IPS-11a (cell line): ENCODE measurements around the gene RETN.
A peak's percentile ranks its signal among the peaks of the same experiment; 100 is the strongest.

Experiments
- H3K4me3 ChIP-seq: one replicate; pipeline ENCODE4 v1.5.1; 2013; ENCODE audit warnings: low read depth, low read length, control low read depth

Gene RETN

GRCh38 chr19:7657131-7657751 lies 11.6 kb upstream of the RETN start:
- H3K4me3 ChIP-seq = no peak overlapping the region

- H3K4me3 ChIP-seq = no peak overlapping the region
These were observed 10.6 kb upstream of the RETN start for GRCh38 chr19:7658219-7658686.

DNA sequence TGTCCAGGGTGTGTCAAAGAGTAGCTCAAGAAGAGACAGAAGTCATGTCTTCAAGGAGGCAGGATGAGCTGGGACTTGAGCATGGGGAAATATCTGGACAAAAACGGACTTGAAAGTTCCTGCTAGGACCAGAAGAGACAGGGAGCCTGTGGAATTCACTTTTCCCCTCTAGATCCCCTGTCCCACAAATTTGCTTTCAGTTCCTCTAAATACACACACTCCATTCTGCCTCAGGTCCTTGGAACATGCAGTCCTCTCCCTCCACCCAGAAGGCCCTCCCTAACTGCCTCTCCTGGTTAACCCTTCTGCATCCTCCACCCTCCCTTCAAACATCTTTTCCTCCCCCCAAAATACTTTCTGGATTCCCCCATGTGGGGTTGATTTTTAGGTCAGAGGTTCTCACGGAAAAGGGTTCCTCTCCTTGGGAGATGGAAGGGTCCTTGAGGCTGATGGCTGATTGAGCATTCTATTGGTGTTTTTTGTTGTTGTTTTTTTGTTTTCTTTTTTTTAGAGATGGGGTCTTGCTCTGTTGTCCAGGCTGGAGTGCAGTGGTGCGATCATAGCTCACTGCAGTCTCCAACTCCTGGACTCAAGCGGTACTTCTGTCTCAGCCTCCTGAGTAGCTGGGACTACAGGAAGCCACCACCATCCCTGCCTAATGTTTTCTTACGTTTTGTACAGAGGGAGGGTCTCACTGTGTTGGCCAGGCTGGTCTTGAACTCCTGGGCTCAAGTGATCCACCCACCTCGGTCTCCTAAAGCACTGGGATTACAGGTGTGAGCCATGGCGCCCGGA lies 6.9 kb upstream of the RETN start:
- H3K4me3 ChIP-seq = no peak overlapping the region

- no peak overlapping the region for H3K4me3 ChIP-seq
These were observed 6.2 kb upstream of the RETN start for GRCh38 chr19:7662657-7663056.

DNA sequence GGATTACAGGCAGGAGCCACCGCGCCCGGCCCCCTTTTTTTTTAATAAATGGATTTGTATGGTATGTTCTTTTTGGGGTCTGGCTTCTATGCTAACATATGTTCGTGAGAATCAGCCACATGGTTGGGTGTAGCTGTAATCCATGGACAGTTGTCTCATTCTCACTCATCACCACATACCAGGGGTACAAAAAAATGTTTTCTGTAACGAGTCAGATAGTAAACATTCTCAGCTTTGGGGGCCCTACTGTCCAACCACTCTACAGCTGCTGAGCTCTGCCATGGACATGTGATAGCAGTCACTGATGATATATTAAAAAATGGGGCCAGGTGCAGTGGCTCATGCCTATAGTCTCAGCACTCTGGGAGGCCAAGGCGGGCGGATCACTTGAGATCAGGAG lies 5.1 kb upstream of the RETN start:
- no peak overlapping the region for H3K4me3 ChIP-seq

DNA sequence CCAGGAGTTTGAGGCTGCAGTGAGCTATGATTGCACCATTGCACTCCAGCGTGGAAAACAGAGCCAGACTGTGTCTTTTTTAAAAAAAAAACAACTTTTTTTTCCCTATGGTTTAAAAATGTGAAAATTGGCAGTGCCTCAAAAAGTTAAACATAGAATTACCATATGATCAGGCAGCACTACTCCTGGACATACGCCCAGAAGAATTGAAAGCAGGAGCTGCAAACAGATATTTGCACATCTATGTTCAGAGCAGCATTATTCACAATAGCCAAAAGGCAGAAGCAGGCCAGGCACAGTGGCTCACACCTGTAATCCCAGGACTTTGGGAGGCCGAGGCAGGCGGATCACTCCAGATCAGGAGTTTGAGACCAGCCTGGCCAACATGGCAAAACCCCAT lies 3.8 kb upstream of the RETN start:
- no peak overlapping the region for H3K4me3 ChIP-seq

DNA sequence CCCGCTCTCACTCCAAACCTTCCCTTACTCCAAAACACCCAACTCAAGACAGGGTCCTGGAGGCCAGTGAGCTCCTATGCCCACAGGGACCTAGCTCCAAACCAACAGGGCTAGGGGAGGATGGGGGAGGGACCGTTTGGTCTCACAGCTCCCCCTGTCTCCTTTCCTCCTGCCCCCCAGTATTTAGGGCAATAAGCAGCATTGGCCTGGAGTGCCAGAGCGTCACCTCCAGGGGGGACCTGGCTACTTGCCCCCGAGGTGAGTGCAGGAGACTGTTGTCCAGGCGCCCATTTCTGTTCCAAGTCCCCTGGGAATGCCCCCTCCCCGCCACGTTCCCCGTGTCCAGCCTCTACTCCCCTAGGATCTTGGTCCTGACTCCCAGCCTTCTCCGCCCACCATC lies 792 bp downstream of the RETN start:
- peak overlapping the region; percentile 17 for H3K4me3 ChIP-seq

DNA sequence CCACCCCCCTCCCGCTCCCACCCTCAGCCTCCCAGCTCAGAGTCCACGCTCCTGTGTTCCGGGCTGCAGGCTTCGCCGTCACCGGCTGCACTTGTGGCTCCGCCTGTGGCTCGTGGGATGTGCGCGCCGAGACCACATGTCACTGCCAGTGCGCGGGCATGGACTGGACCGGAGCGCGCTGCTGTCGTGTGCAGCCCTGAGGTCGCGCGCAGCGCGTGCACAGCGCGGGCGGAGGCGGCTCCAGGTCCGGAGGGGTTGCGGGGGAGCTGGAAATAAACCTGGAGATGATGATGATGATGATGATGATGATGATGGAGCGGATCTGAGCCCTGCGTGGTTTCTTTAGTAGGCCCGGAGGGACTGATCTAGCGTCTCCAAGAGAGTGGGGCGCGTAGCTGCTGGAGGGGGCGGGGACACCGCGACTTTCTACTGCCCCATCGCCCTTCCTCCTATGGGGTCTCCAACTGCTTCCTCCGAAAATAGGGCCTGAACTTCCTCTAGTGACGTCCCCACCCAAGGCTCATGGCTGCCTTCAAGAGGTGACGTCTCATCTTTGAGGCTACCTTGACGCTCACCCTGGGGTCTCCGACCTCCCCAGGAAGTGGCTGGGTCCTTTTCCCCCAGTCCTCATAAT lies 1.4 kb downstream of the RETN start:
- peak overlapping the region; percentile 51 for H3K4me3 ChIP-seq

DNA sequence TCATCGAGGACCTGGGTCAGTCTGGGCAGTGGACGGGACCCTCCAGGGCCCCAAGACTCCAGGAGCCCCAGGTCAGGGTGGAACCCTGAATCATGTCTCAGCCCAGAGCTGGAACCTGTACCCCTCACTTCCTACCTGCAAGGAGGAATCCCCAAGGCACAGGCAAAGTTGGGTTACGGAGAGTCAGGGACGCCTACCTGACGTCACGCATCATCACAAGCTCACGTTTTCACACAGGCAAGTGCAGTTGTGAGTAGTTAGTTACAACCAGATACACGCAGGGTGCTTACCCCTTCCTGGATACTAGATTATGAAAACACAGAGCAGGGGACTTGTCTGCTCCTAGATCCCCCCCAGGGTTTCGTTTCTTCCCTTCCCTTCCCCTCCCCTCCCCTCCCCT lies 1.9 kb downstream of the RETN start:
- H3K4me3 ChIP-seq = peak overlapping the region; percentile 51

DNA sequence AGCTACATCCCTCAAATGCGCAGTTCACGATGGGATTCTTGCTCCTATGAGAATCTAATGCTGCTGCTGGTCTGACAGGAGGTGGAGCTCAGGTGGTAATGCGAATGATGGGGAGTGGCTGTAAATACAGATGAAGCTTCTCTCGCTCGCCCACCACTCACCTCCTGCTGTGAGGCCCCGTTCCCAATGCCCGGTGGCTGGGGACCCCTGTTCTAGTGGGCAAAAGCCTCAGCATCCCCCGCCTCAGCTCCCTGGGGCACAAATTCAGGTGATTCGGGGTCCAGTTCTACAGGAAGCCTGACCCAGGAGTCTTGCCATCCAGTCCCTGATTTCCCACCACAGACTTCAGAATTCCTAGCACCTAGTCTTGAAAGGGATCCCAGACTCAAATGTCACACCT lies 3.7 kb downstream of the RETN start:
- no peak overlapping the region for H3K4me3 ChIP-seq

DNA sequence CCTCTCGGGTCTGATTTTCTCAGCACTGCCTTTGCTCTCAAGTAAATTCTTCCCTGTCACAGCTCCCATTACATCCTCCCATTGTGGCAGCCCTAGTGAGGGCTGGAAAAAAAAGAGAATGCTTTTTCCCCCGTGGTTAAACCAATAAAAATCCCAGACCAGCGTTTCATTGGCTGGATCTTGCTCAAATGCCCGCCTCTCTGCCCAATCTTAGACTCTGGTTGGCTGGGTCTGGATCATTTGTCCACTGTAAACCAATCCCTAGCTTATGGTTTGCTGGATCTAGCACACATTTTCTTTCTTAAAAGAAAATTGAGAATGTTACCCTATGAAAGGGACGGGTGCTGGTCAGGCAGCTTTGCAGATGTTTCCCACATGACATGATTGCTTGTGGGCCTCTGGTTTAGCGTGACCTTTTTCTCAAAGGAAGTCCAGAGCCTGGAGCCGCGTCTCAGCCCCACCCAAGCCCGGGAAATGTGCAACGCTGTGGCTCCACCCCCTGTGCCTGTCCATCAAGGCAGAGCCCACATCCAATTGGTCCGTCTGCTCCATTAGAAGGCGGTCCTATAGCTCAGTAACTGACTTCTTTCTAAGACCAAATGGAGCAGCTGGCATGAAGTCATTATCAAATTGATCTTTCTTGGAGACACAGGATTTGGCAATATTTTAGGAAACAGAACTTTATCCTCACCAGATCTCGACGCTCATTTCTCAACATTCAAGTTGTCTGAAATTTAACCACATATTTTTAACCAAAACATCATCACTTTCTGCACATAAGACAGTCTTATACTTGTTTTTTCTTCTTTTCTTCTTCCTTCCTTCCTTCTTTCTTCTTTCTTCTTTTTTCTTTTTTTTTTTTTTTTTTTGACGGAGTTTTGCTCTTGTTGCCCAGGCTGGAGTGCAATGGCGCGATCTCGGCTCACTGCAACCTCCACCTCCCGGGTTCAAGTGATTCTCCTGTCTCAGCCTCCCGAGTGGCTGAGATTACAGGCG lies 5.5 kb downstream of the RETN start:
- no peak overlapping the region for H3K4me3 ChIP-seq

- no peak overlapping the region for H3K4me3 ChIP-seq
These were observed 7.5 kb downstream of the RETN start for GRCh38 chr19:7676376-7676775.

DNA sequence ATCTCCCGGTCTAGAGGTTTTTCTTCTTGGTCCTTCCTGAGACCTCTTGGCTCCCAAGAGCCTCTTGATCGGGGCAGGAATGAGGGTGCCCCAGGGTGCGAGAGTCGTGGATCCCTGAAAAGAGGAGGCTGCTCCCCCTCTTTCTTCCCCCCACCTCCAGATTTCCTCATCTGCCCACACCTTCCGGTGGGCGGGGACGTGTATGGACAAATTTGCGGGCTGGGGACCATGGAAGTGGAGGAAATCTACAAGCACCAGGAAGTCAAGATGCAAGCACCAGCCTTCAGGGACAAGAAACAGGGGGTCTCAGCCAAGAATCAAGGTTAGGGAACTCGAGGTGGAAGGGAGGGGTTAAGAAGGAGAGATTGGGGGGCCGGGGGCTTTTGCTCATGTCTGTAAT lies 8.0 kb downstream of the RETN start, which contains the start of gene MCEMP1:
TSS of gene MCEMP1 (plus strand) at position 237 of the 400 bp plus-strand sequence. CDS start at position 268, 31 bp downstream.
- no peak within 1 kb of the TSS for H3K4me3 ChIP-seq

- no peak overlapping the region for H3K4me3 ChIP-seq
These were observed 8.9 kb downstream of the RETN start for GRCh38 chr19:7677669-7678311.

DNA sequence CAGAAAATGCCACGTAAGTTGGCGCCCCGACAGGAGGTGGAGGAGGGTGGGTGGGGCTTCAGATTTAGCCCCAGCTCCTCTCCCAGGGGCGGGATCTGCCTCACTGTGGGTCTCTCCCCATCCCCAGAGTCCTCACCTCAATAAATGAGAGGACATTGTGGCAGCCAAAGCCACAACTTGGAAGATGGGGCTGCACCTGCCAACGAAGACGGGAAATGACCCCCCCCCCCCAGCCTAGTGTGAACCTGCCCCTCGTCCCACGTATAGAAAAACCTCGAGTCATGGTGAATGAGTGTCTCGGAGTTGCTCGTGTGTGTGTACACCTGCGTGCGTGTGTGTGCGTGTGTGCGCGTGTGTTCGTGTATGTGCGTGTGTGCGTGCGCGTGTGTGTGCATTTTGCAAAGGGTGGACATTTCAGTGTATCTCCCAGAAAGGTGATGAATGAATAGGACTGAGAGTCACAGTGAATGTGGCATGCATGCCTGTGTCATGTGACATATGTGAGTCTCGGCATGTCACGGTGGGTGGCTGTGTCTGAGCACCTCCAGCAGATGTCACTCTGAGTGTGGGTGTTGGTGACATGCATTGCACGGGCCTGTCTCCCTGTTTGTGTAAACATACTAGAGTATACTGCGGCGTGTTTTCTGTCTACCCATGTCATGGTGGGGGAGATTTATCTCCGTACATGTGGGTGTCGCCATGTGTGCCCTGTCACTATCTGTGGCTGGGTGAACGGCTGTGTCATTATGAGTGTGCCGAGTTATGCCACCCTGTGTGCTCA lies 10.3 kb downstream of the RETN start:
- H3K4me3 ChIP-seq = no peak overlapping the region

GRCh38 chr19:7679771-7680605 lies 11.1 kb downstream of the RETN start:
- peak overlapping the region; percentile 77 for H3K4me3 ChIP-seq

GRCh38 chr19:7680606-7681339 lies 11.9 kb downstream of the RETN start, which contains the start of gene TRAPPC5:
TSS of gene TRAPPC5 (plus strand) at chr19:7680833. CDS start at chr19:7682254, 1,421 bp downstream.
- peak within 1 kb of the TSS; percentile 77 for H3K4me3 ChIP-seq
